NCI-H146 treated with DMSO at 0.1 percent for 48 hours (cell line): Measurements from ENCODE around the gene DHX57.
A peak's percentile ranks its signal among the peaks of the same experiment; 100 is the strongest.

Experiments
- DNase-seq: peaks from one replicate; lab custom pipeline; 2025; ENCODE audit not compliant: unreplicated experiment; lab: John Stamatoyannopoulos, UW

DHX57 gene

GRCh38 chr2:38875576-38876367, at the start of gene DHX57, which contains the start of gene MORN2:
Gene DHX57, minus strand, starts transcription at chr2:38875934. Its CDS starts 7,529 bp downstream, at chr2:38868405.
Gene MORN2, plus strand, starts transcription at chr2:38875976.
- peak; percentile 50 for DNase-seq

GRCh38 chr2:38922902-38923301, 47.2 kb upstream of the DHX57 start:
- no peak for DNase-seq

GRCh38 chr2:38922389-38922788, 46.7 kb upstream of the DHX57 start:
- no peak for DNase-seq

GRCh38 chr2:38912619-38913018, 36.9 kb upstream of the DHX57 start:
- DNase-seq, result no peak

GRCh38 chr2:38911191-38911590, 35.5 kb upstream of the DHX57 start:
- no peak for DNase-seq

- DNase-seq, result no peak
These were observed 34.1 kb upstream of the DHX57 start for GRCh38 chr2:38909872-38910271.

GRCh38 chr2:38907743-38908562, 32.2 kb upstream of the DHX57 start:
- DNase-seq, result no peak

- no peak for DNase-seq
These were observed 31.5 kb upstream of the DHX57 start for GRCh38 chr2:38907242-38907641.

GRCh38 chr2:38905251-38905650, 29.5 kb upstream of the DHX57 start:
- DNase-seq, result no peak

- no peak for DNase-seq
These were observed 25.0 kb upstream of the DHX57 start for GRCh38 chr2:38900726-38901125.

- DNase-seq, result no peak
These were observed 22.5 kb upstream of the DHX57 start for GRCh38 chr2:38898256-38898655.

- no peak for DNase-seq
These were observed 17.1 kb upstream of the DHX57 start for GRCh38 chr2:38892819-38893218.

GRCh38 chr2:38889575-38889974, 13.8 kb upstream of the DHX57 start, which contains the start of gene ARHGEF33:
Gene ARHGEF33, plus strand, starts transcription at chr2:38889875. Its CDS starts 29,573 bp downstream, at chr2:38919448.
- DNase-seq, result no peak

- DNase-seq, result no peak
These were observed 13.3 kb upstream of the DHX57 start for GRCh38 chr2:38889045-38889444.

GRCh38 chr2:38887902-38888554, 12.3 kb upstream of the DHX57 start:
- no peak for DNase-seq

GRCh38 chr2:38887347-38887746, 11.6 kb upstream of the DHX57 start:
- DNase-seq, result no peak

- no peak for DNase-seq
These were observed 10.3 kb upstream of the DHX57 start for GRCh38 chr2:38886063-38886462.

- no peak for DNase-seq
These were observed 673 bp upstream of the DHX57 start for GRCh38 chr2:38876407-38876806.

GRCh38 chr2:38875227-38875575, 533 bp downstream of the DHX57 start:
- DNase-seq, result no peak

GRCh38 chr2:38873763-38874162, 2.0 kb downstream of the DHX57 start:
- DNase-seq, result no peak

GRCh38 chr2:38871432-38871831, 4.3 kb downstream of the DHX57 start:
- DNase-seq, result no peak
